ENCODE measurements around the gene TGM6.

TGM6 gene

GRCh38 chr20:2451939-2452732 is 71.4 kb downstream of the TGM6 start:
- peak; percentile 87 for TF ChIP-seq CTCF (IDR thresholded peaks at IDR 0.05; ENCODE audit: low read depth, low read length)
- peak; percentile 47 for DNase-seq (ENCODE audit: extremely low read depth, low read depth)

GRCh38 chr20:2453792-2454191 is 73.1 kb downstream of the TGM6 start:
- DNase-seq (ENCODE audit: extremely low read depth, low read depth), result no peak
- no peak for TF ChIP-seq CTCF (IDR thresholded peaks at IDR 0.05; ENCODE audit: low read depth, low read length)

GRCh38 chr20:2455771-2456497 is 75.2 kb downstream of the TGM6 start:
- no peak for TF ChIP-seq CTCF (IDR thresholded peaks at IDR 0.05; ENCODE audit: low read depth, low read length)

GRCh38 chr20:2458919-2459499 is 78.3 kb downstream of the TGM6 start:
- TF ChIP-seq CTCF (IDR thresholded peaks at IDR 0.05; ENCODE audit: low read depth, low read length), result no peak
- DNase-seq (ENCODE audit: extremely low read depth, low read depth), result no peak

More at GRCh38 chr20:2455771-2456497, 75.2 kb downstream of the TGM6 start:
- DNase-seq (ENCODE audit: extremely low read depth, low read depth), result no peak

GRCh38 chr20:2459981-2460751 is 79.5 kb downstream of the TGM6 start:
- TF ChIP-seq CTCF (IDR thresholded peaks at IDR 0.05; ENCODE audit: low read depth, low read length), result no peak
- DNase-seq (ENCODE audit: extremely low read depth, low read depth), result no peak

GRCh38 chr20:2460752-2461424 is 80.2 kb downstream of the TGM6 start:
- TF ChIP-seq CTCF (IDR thresholded peaks at IDR 0.05; ENCODE audit: low read depth, low read length), result no peak
- no peak for DNase-seq (ENCODE audit: extremely low read depth, low read depth)
